IMR-90 (cell line): Measurements from ENCODE around the gene AKAP3. TPM values are rescaled to one million over a fixed set of nuclear protein-coding genes. Genes with fewer than 3 reads are reported as not detected.

Source experiments
- ATAC-seq: fragments of 200-7000 bp; cut with Tn5 transposase; 2 replicates; pipeline ENCODE4 v1.9.1; 2020; ENCODE audit warnings: low read depth, mild to moderate bottlenecking, moderate library complexity
- BruUV-seq: library from RNA; stranded (reverse); fragments of 400-500 nt; replicated peaks from 2 replicates; lab custom pipeline; 2021; lab: Mats Ljungman, UMichigan
- CTCF ChIA-PET: fragments of 300-600 bp; formaldehyde crosslinking; extraction: SDS; loops from one replicate; lab custom pipeline; 2021; ENCODE audit warnings: antibody characterized with exemption; lab: Yijun Ruan, JAX
- POLR2A ChIA-PET: fragments of 300-600 bp; sonication (Branson Sonifier 250); formaldehyde crosslinking; loops from one replicate; lab custom pipeline; 2022; ENCODE audit warnings: antibody characterized with exemption; ENCODE audit not compliant: unreplicated experiment; lab: Charles Lee
- DNase-seq: peaks from one replicate; pipeline ENCODE4 v3.0.0; 2013
- H2AFZ ChIP-seq: replicated peaks from 2 replicates; pipeline ENCODE3; 2013; ENCODE audit warnings: low read length, mild to moderate bottlenecking; ENCODE audit not compliant: poor library complexity
- H2AK5ac ChIP-seq: 2 replicates; pipeline ENCODE4 v1.6.1; 2013; ENCODE audit warnings: low read depth, low read length, inconsistent platforms
- H2AK9ac ChIP-seq: replicated peaks from 2 replicates; pipeline ENCODE3; 2013; ENCODE audit warnings: mild to moderate bottlenecking, low read depth, low read length, moderate library complexity; ENCODE audit not compliant: poor library complexity
- H2BK120ac ChIP-seq: 2 replicates; pipeline ENCODE4 v1.6.1; 2013; ENCODE audit warnings: low read depth, low read length, inconsistent platforms
- H2BK15ac ChIP-seq: 3 replicates; pipeline ENCODE4 v1.6.1; 2013; ENCODE audit warnings: low read depth, low read length, inconsistent platforms
- H2BK20ac ChIP-seq: 2 replicates; pipeline ENCODE4 v1.6.1; 2013; ENCODE audit warnings: low read depth, mild to moderate bottlenecking, inconsistent platforms, low read length, moderate library complexity
- H2BK5ac ChIP-seq: 2 replicates; pipeline ENCODE4 v1.6.1; 2013; ENCODE audit warnings: mild to moderate bottlenecking, low read depth, low read length, inconsistent platforms; ENCODE audit not compliant: poor library complexity, severe bottlenecking
- H3K14ac ChIP-seq: replicated peaks from 2 replicates; pipeline ENCODE4 v1.6.1; 2013; ENCODE audit warnings: low read depth, low read length, inconsistent platforms
- H3K18ac ChIP-seq: 2 replicates; pipeline ENCODE4 v1.6.1; 2013; ENCODE audit warnings: low read depth, low read length, control low read depth
- H3K23ac ChIP-seq: 2 replicates; pipeline ENCODE4 v1.6.1; 2013; ENCODE audit warnings: low read depth, low read length, inconsistent platforms
- H3K27ac ChIP-seq: 2 replicates; pipeline ENCODE4 v1.5.1; 2013; ENCODE audit warnings: mild to moderate bottlenecking, control low read depth, low read length; ENCODE audit not compliant: insufficient read depth
- H3K27me3 ChIP-seq: 2 replicates; pipeline ENCODE4 v1.6.1; 2013; ENCODE audit warnings: low read length; ENCODE audit not compliant: control insufficient read depth, insufficient read depth
- H3K36me3 ChIP-seq: 2 replicates; pipeline ENCODE4 v1.6.1; 2013; ENCODE audit warnings: low read length, mixed read lengths; ENCODE audit not compliant: control insufficient read depth, insufficient read depth
- H3K4ac ChIP-seq: 2 replicates; pipeline ENCODE4 v1.6.1; 2013; ENCODE audit warnings: low read depth, low read length, inconsistent platforms
- H3K4me1 ChIP-seq: 2 replicates; pipeline ENCODE4 v1.6.1; 2013; ENCODE audit warnings: low read length, mixed read lengths; ENCODE audit not compliant: control insufficient read depth, insufficient read depth
- H3K4me2 ChIP-seq: 2 replicates; pipeline ENCODE4 v1.6.1; 2013; ENCODE audit warnings: low read depth, mild to moderate bottlenecking, control low read depth, low read length, moderate library complexity
- H3K4me3 ChIP-seq: 2 replicates; pipeline ENCODE4 v1.5.1; 2013; ENCODE audit warnings: low read depth, mild to moderate bottlenecking, control low read depth, low read length, moderate library complexity; ENCODE audit not compliant: insufficient read depth
- H3K56ac ChIP-seq: 2 replicates; pipeline ENCODE4 v1.6.1; 2013; ENCODE audit warnings: low read length, inconsistent platforms; ENCODE audit not compliant: insufficient read depth; ENCODE audit errors: extremely low read depth
- H3K79me1 ChIP-seq, 2 experiments: 2 replicates each; pipeline ENCODE4 v1.6.1; 2013; ENCODE audit warnings: low read length in 2 of 2, inconsistent platforms in 1 of 2, low read depth in 1 of 2
- H3K9ac ChIP-seq: 2 replicates; pipeline ENCODE4 v1.6.1; 2013; ENCODE audit warnings: low read depth, low read length, control low read depth
- H3K9me1 ChIP-seq: 2 replicates; pipeline ENCODE4 v1.6.1; 2013; ENCODE audit warnings: low read length, inconsistent platforms; ENCODE audit not compliant: insufficient read depth
- H3K9me3 ChIP-seq: 2 replicates; pipeline ENCODE4 v1.6.1; 2013; ENCODE audit warnings: low read length; ENCODE audit not compliant: control insufficient read depth, insufficient read depth
- H4K20me1 ChIP-seq: 2 replicates; pipeline ENCODE4 v1.6.1; 2013; ENCODE audit warnings: low read length, inconsistent platforms; ENCODE audit not compliant: insufficient read depth
- H4K5ac ChIP-seq: 2 replicates; pipeline ENCODE4 v1.6.1; 2013; ENCODE audit warnings: mild to moderate bottlenecking, low read depth, low read length, control low read depth
- H4K8ac ChIP-seq, 2 experiments: 2 replicates each; pipeline ENCODE4 v1.6.1; 2013; ENCODE audit warnings: low read depth in 2 of 2, low read length in 2 of 2, control low read depth in 1 of 2, inconsistent platforms in 1 of 2
- H4K91ac ChIP-seq: 2 replicates; pipeline ENCODE4 v1.6.1; 2013; ENCODE audit warnings: low read depth, low read length, inconsistent platforms; ENCODE audit not compliant: insufficient read depth
- BHLHE40 ChIP-seq: fragments of 150-350 bp; IDR thresholded peaks from 2 replicates; pipeline ENCODE4 v1.6.1; 2016; ENCODE audit warnings: mild to moderate bottlenecking, low read depth, low read length
- CEBPB ChIP-seq: IDR thresholded peaks from 2 replicates; pipeline ENCODE4 v1.6.1; 2012; ENCODE audit warnings: low read depth, low read length, improper control_type of control experiment
- CHD1 ChIP-seq: IDR thresholded peaks from 2 replicates; pipeline ENCODE4 v1.6.1; 2012; ENCODE audit warnings: low read depth, low read length, improper control_type of control experiment
- RFX5 ChIP-seq: IDR thresholded peaks from 2 replicates; pipeline ENCODE4 v1.8.0; 2012; ENCODE audit warnings: low read depth, mild to moderate bottlenecking, low read length, moderate library complexity
- WGBS, 2 experiments: methylation state at CpG; one replicate each; pipeline versions ENCODE4 v1.1.5 to v1.1.7; 2013; ENCODE audit warnings: missing lambda C conversion rate in 2 of 2; ENCODE audit not compliant: insufficient read length in 1 of 2; ENCODE audit errors: extremely low coverage in 2 of 2; 5-methylcytosine and 5-hydroxymethylcytosine counted together
- dilution Hi-C: fragments of 300-500 bp; cut with HindIII; formaldehyde crosslinking; loops from one replicate; pipeline ENCODE4 v1.14.3; 2018; ENCODE audit warnings: low sequenced_read_pairs; ENCODE audit not compliant: unreplicated experiment
- in situ Hi-C: fragments of 300-500 bp; cut with MboI; formaldehyde crosslinking; loops from 3 replicates; pipeline ENCODE4 v1.14.3; 2019; ENCODE audit warnings: low sequenced_read_pairs, inconsistent platforms, mixed read lengths
- intact Hi-C: fragments of 100-400 bp; cut with micrococcal nuclease; formaldehyde crosslinking; loops from 2 replicates; pipeline ENCODE4 v1.10.0; 2022
- polyA plus RNA-seq, 3 experiments: library from polyadenylated mRNA; depleted of rRNA; stranded (reverse); fragments of >200 nt; gene quantifications; 2 replicates each; pipeline ENCODE4 v1.2.3, GENCODE V29; 2012; ENCODE audit warnings: low replicate concordance in 1 of 3
- total RNA-seq: library from RNA; depleted of rRNA; stranded (reverse); fragments of >200 nt; gene quantifications from 2 replicates; pipeline ENCODE4 v1.2.3, GENCODE V29; 2012

AKAP3 gene
- total and polyA plus RNA-seq, 2 of the 4 experiments (the other 2 are of a cell fraction): 0.54 to 0.55 TPM

GRCh38 chr12:4679711-4680110 is 30.9 kb upstream of the AKAP3 start:
- Histone ChIP-seq H4K91ac (no peak overlapping the region), H3K36me3 (peaks cover 12% of the 10 kb centered on the region; the same call in 1 of the 2 replicates), H2BK15ac (no peak overlapping the region), H2AK9ac (no peak overlapping the region), H3K4me3 (no peak overlapping the region), H4K5ac (no peak overlapping the region), H3K4me2 (no peak overlapping the region), H2AK5ac (no peak overlapping the region), H2BK120ac (no peak overlapping the region), H4K20me1 (no peaks in the 10 kb centered on the region), H3K4me1 (no peaks in the 10 kb centered on the region), H2AFZ (no peak overlapping the region), H3K79me1 (no peaks in the 10 kb centered on the region), H2BK5ac (no peak overlapping the region), H3K9ac (no peak overlapping the region), H3K4ac (no peak overlapping the region), H3K14ac (no peak overlapping the region), H3K27ac (no peak overlapping the region), H4K8ac (no peak overlapping the region), H3K56ac (no peak overlapping the region), H3K9me1 (no peaks in the 10 kb centered on the region), H3K9me3 (no peaks in the 10 kb centered on the region), H2BK20ac (no peak overlapping the region), H3K27me3 (no peaks in the 10 kb centered on the region), H3K23ac (no peak overlapping the region), H3K18ac (no peak overlapping the region)
- intact Hi-C loops: no loop called here
- no peak for DNase-seq
- 92% methylated on average over 1 of the region's 2 CpGs; no CpG with 5 or more reads in 1 of the 2 experiments for WGBS, 2 experiments
- ChIA-PET POLR2A (no interaction called here), CTCF (no interaction called here)
- no TSS peak for BruUV-seq
- dilution Hi-C loops: no loop called here
- no peak for TF ChIP-seq CHD1
- no peak for TF ChIP-seq BHLHE40
- no peak for TF ChIP-seq RFX5
- TF ChIP-seq CEBPB: no peak
- in situ Hi-C loops: no loop called here
- ATAC-seq: no peak
